Hepatic stellate cell (primary cell): Measurements from ENCODE around the gene IMPDH2.
"Not testable (repeated sequence)": the region's sequence is repeated elsewhere in the genome, so short reads cannot be mapped to it uniquely, and the experiment has no call there.

Experiments used
- DNase-seq: peaks from one replicate; pipeline ENCODE4 v3.0.0; 2011; ENCODE audit warnings: low spot score

IMPDH2 gene

DNA sequence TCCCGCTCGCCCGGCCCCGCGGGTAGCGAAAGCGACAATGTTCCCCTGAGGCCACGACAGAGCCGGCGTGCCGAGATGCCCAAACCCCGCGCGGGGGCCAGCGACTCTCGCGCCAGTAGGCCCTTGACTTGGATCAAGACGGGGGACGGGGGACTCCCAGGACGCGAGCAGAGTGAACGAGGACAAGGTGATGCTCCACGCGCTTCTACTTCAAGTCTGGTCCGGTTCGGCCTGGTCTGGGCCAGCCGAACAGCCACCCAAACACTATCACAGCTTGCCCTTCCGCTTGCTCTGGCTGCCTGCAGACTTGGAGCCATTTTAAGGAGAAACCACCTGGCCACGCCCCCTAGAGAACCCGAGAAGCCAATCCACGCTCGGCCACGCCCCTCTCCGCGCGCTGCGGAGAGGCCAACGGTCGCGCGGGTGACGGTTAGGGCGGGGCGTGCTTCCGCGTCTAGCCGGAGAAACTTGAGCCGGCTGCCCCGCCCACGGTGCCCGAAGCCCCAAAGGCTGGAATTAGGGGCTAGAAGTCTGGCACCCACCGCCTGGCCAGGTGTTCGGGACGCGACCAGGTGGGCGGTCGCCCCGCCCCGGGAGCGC, 7.9 kb downstream of the IMPDH2 start:
- peak; percentile 98 for DNase-seq

GRCh38 chr3:49020330-49021212, 8.6 kb downstream of the IMPDH2 start:
- DNase-seq = peak; percentile 47

DNA sequence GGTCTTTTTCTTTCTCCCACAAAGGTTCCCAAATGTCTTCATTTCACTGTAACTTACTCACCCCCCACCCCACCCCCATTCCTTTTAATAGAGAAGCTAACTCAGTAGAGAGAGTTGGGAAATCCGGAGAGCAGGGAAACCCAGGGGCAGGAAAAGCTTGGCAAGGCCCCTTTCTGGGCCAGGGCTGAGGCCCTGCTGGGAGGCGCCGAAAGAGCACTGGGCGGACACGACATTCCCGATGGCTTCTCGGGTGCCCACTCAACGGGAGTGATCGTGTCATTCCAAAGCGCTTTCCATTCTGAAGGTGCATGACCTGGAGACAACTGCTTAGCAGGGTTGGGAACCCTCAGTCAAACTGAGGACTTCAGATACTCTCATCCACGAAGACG, 9.3 kb downstream of the IMPDH2 start:
- no peak for DNase-seq

DNA sequence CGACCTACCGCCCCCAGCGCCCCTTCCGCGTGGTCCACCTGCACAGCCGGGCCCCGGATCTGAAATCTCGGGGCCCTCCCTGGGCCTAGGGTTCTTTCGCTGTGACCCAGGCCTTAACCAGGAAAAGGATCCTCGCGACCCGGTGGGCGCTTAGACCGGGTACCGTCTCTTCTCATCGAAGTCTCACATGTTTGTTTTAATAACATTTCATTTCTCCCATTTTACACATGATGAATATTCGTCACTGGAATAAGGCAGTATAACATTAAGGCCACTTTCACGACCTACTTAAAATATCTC, 10.5 kb downstream of the IMPDH2 start:
- DNase-seq = no peak

DNA sequence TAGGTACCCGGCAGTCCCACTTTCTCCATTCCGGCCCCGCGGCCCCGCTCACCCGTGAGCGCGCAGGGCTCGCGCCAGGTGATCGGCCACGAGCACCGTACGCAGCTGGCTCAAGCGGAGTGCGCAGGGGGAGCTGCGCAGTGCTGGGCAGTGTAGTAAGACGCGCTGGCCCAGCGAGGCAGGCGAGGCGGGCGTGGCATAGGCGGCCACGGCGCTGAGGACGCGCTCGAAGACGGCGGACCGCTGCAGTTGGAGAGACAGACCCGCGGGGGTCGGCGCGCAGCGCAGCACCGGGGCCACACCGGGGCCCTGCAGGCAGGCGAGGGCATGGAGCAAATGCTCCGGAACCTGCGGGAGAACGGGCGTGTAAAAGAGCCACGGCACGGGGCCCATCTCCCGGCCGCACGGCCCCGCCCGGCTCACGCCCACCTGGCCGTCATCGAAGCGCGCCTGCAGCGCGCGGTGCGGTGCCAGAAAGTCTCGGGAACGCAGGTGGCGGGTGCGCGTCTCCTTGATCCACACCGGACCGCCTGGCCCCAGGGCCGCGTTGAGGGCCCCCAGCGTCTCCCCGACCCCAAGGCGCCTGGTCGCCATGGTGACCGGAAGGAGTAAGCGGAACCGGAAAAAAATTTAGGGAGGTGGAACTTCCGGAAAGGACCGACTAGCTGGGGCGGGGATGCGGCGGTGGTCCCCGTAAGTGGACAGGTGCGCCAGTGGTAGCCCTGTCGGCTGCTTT, 11.1 kb downstream of the IMPDH2 start, which contains the start of gene DALRD3:
Gene DALRD3, minus strand, starts transcription at position 610 of the 736 bp plus-strand sequence. Its CDS starts 16 bp downstream, at position 594.
- DNase-seq = peak; percentile 76

GRCh38 chr3:49017229-49017970, 11.8 kb downstream of the IMPDH2 start:
- no peak for DNase-seq

- no peak for DNase-seq
Measured at GRCh38 chr3:49016414-49017228, 12.6 kb downstream of the IMPDH2 start.

- no peak for DNase-seq
Measured at GRCh38 chr3:49015765-49016164, 13.4 kb downstream of the IMPDH2 start.

DNA sequence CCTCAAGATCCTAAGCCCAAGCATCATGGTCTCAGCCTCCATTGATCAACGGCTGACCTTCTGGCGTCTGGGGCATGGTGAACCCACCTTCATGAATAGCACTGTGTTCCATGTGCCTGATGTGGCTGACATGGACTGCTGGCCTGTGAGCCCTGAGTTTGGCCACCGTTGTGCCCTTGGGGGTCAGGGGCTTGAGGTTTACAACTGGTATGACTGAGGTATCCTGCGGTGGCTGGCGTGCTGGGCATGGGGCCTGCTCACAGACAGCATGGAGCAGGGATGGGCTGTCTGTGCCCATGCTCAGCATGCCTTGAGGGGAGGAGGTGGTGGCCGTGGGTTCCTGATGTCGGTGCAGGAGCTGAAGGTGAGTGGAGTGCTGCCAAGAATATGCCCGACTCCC, 14.1 kb downstream of the IMPDH2 start:
- no peak for DNase-seq

DNA sequence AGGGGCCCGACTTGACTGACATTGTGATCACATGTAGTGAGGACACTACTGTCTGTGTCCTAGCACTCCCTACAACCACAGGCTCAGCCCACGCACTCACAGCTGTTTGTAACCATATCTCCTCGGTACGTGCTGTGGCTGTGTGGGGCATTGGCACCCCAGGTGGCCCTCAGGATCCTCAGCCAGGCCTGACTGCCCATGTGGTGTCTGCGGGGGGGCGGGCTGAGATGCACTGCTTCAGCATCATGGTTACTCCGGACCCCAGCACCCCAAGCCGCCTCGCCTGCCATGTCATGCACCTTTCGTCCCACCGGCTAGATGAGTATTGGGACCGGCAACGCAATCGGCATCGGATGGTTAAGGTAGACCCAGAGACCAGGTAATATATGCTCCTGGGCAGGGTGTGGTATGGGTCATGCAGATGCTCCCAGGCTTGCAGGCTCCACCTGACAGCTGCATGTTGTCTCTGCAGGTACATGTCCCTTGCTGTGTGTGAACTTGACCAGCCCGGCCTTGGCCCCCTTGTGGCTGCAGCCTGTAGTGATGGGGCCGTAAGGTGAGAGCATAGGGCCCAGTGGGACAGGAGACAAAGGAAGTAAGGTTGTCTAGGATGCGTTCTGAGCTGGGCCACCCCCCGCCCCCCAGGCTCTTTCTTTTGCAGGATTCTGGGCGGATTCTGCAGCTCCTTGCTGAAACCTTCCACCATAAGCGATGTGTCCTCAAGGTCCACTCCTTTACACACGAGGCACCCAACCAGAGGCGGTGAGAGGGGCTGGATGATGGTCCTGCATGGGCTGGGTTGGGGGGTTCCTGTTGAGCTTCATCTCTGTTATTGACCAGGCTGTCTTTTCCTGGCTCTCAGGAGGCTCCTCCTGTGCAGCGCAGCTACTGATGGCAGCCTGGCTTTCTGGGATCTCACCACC, 15.2 kb downstream of the IMPDH2 start:
- peak; percentile 51 for DNase-seq

DNA sequence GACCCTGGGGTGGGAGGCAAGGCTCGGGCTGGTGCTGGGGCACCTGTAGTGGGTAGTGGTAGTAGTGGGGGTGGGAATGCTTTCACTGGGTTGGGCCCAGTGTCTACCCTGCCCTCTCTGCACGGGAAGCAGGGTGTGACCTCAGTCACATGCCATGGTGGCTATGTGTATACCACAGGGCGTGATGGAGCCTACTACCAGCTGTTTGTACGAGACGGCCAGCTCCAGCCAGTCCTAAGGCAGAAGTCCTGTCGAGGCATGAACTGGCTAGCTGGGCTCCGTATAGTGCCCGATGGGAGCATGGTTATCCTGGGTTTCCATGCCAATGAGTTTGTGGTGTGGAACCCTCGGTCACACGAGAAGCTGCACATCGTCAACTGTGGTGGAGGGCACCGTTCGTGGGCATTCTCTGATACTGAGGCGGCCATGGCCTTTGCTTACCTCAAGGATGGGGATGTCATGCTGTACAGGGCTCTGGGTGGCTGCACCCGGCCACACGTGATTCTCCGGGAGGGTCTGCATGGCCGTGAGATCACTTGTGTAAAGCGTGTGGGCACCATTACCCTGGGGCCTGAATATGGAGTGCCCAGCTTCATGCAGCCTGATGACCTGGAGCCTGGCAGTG, 16.0 kb downstream of the IMPDH2 start:
- no peak for DNase-seq

DNA sequence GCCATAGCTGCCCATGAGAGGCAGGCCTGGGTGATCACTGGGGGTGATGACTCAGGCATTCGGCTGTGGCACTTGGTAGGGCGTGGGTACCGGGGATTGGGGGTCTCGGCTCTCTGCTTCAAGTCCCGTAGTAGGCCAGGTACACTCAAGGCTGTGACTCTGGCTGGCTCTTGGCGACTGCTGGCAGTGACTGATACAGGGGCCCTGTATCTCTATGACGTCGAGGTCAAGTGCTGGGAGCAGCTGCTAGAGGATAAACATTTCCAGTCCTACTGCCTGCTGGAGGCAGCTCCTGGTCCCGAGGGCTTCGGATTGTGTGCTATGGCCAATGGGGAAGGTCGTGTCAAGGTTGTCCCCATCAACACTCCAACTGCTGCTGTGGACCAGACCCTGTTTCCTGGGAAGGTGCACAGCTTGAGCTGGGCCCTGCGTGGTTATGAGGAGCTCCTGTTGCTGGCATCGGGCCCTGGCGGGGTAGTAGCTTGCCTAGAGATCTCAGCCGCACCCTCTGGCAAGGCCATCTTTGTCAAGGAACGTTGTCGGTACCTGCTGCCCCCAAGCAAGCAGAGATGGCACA, 16.7 kb downstream of the IMPDH2 start:
- no peak for DNase-seq

GRCh38 chr3:49009396-49009795, 19.8 kb downstream of the IMPDH2 start:
- DNase-seq = no peak

- not testable (repeated sequence) for DNase-seq
Measured at GRCh38 chr3:49008627-49009026, 20.6 kb downstream of the IMPDH2 start.

GRCh38 chr3:49007771-49008528, 21.2 kb downstream of the IMPDH2 start:
- DNase-seq = peak; percentile 87

GRCh38 chr3:49007068-49007770, 22.0 kb downstream of the IMPDH2 start, which contains the start of gene WDR6:
Gene WDR6 (plus strand): TSS chr3:49007391. CDS start chr3:49007432, 41 bp downstream.
- DNase-seq = peak; percentile 99

GRCh38 chr3:49006408-49007067, 22.7 kb downstream of the IMPDH2 start:
- DNase-seq = peak; percentile 57
